ENCODE data around the gene TEC. TPM values are rescaled to one million over a fixed set of nuclear protein-coding genes. Genes with fewer than 3 reads are reported as not detected.

Gene TEC
- total RNA-seq, 1 donor from 2014 or later, result not detected

GRCh38 chr4:48258845-48259397 is 10.7 kb downstream of the TEC start:
- Histone ChIP-seq H3K79me2 (ENCODE audit: low read depth) (no peaks in the 10 kb centered on the region), H2AFZ (replicated peaks) (no peak overlapping the region), H3K36me3 (no peaks in the 10 kb centered on the region), H3F3A (ENCODE audit: low read depth) (no peaks in the 10 kb centered on the region), H3K27ac (no peak overlapping the region), H3K4me2 (no peak overlapping the region), H4K20me1 (ENCODE audit: low read depth) (no peaks in the 10 kb centered on the region), H3K9me3 (ENCODE audit: low read depth) (no peaks in the 10 kb centered on the region), H3K4me1 (no peaks in the 10 kb centered on the region), H3K27me3 (no peaks in the 10 kb centered on the region), H3K4me3 (no peak overlapping the region), H3K9ac (no peak overlapping the region)
- no peaks in the 10 kb centered on the region for H3K27me3 Mint-ChIP-seq (ENCODE audit: insufficient read depth, low read depth)
- no peaks in the 10 kb centered on the region for H3K4me1 Mint-ChIP-seq
- no peak for DNase-seq (ENCODE audit: low spot score)
- TF ChIP-seq EZH2 (IDR thresholded peaks at IDR 0.05), result no peak
- no peak for TF ChIP-seq CTCF (IDR thresholded peaks at IDR 0.05)
- TF ChIP-seq EZH2phosphoT487 (IDR thresholded peaks at IDR 0.05), result no peak
- no peaks in the 10 kb centered on the region for H3K36me3 Mint-ChIP-seq
- no peak overlapping the region for H3K4me3 Mint-ChIP-seq
- no peaks in the 10 kb centered on the region for H3K9me3 Mint-ChIP-seq
- H3K27ac Mint-ChIP-seq, result no peak overlapping the region

- no peak overlapping the region for H3K9ac ChIP-seq
- no peak overlapping the region for H3K4me3 Mint-ChIP-seq
- no peaks in the 10 kb centered on the region for H3K9me3 Mint-ChIP-seq
- no peak overlapping the region for H2AFZ ChIP-seq (replicated peaks)
- H3K9me3 ChIP-seq (ENCODE audit: low read depth), result no peaks in the 10 kb centered on the region
- no peak overlapping the region for H3K4me2 ChIP-seq
- H3K27me3 Mint-ChIP-seq (ENCODE audit: insufficient read depth, low read depth), result no peaks in the 10 kb centered on the region
- H3K4me1 Mint-ChIP-seq, result no peaks in the 10 kb centered on the region
- H3F3A ChIP-seq (ENCODE audit: low read depth), result no peaks in the 10 kb centered on the region
- H3K36me3 Mint-ChIP-seq, result no peaks in the 10 kb centered on the region
- no peaks in the 10 kb centered on the region for H3K27me3 ChIP-seq
- no peak overlapping the region for H3K4me3 ChIP-seq
- no peak for TF ChIP-seq EZH2phosphoT487 (IDR thresholded peaks at IDR 0.05)
- no peak for TF ChIP-seq EZH2 (IDR thresholded peaks at IDR 0.05)
- no peak for TF ChIP-seq CTCF (IDR thresholded peaks at IDR 0.05)
- no peaks in the 10 kb centered on the region for H3K4me1 ChIP-seq
- H3K27ac ChIP-seq, result no peak overlapping the region
- no peak for DNase-seq (ENCODE audit: low spot score)
- no peaks in the 10 kb centered on the region for H4K20me1 ChIP-seq (ENCODE audit: low read depth)
- H3K36me3 ChIP-seq, result no peaks in the 10 kb centered on the region
- no peaks in the 10 kb centered on the region for H3K79me2 ChIP-seq (ENCODE audit: low read depth)
- no peak overlapping the region for H3K27ac Mint-ChIP-seq
Measured at GRCh38 chr4:48255959-48256342, 13.7 kb downstream of the TEC start.

- Histone ChIP-seq H3K27ac (no peak overlapping the region), H3K27me3 (no peaks in the 10 kb centered on the region), H3F3A (ENCODE audit: low read depth) (no peaks in the 10 kb centered on the region), H3K4me2 (no peak overlapping the region), H2AFZ (replicated peaks) (no peak overlapping the region), H3K79me2 (ENCODE audit: low read depth) (no peaks in the 10 kb centered on the region), H3K4me3 (no peak overlapping the region), H3K36me3 (no peaks in the 10 kb centered on the region), H4K20me1 (ENCODE audit: low read depth) (no peaks in the 10 kb centered on the region), H3K4me1 (no peaks in the 10 kb centered on the region), H3K9me3 (ENCODE audit: low read depth) (no peaks in the 10 kb centered on the region), H3K9ac (no peak overlapping the region)
- Mint-ChIP-seq H3K36me3 (no peaks in the 10 kb centered on the region), H3K27me3 (ENCODE audit: insufficient read depth, low read depth) (no peaks in the 10 kb centered on the region), H3K4me1 (no peaks in the 10 kb centered on the region), H3K27ac (no peak overlapping the region), H3K9me3 (no peaks in the 10 kb centered on the region), H3K4me3 (no peak overlapping the region)
- TF ChIP-seq EZH2phosphoT487 (IDR thresholded peaks at IDR 0.05), result no peak
- DNase-seq (ENCODE audit: low spot score), result no peak
Measured at GRCh38 chr4:48255072-48255958, 14.3 kb downstream of the TEC start.

All from neural progenitor cell (in vitro differentiated cells).